SH-SY5Y (cell line): Measurements from ENCODE around the gene EFCAB6.

Experiments
- GATA2 ChIP-seq: IDR thresholded peaks from 2 replicates; pipeline ENCODE4 v1.6.1; 2011; ENCODE audit warnings: mild to moderate bottlenecking, low read depth, low read length
- GATA3 ChIP-seq: IDR thresholded peaks from 2 replicates; pipeline ENCODE4 v1.6.1; 2011; ENCODE audit warnings: low read depth, mild to moderate bottlenecking, low read length, moderate library complexity

Gene EFCAB6

DNA sequence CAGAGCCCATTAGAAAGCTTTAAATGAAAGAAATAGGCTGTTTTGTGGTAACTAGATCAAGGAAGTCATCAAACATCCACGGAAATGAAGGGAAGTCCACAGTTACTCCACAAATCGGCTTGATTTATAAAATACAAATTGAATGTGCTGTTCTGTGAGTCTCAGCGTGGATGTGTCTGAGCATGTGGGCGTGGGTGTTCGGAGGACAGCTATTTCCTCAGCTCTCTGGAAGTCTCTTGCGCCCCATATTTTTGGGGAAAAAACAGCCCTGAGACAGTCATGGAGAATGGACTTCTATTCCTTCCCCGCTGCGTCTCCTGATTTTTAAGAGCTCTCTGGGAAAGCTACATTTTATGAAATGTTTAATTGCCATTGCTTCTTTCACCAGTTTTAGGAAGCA is 144.4 kb downstream of the EFCAB6 start:
- TF ChIP-seq GATA2 (no peak), GATA3 (no peak)

DNA sequence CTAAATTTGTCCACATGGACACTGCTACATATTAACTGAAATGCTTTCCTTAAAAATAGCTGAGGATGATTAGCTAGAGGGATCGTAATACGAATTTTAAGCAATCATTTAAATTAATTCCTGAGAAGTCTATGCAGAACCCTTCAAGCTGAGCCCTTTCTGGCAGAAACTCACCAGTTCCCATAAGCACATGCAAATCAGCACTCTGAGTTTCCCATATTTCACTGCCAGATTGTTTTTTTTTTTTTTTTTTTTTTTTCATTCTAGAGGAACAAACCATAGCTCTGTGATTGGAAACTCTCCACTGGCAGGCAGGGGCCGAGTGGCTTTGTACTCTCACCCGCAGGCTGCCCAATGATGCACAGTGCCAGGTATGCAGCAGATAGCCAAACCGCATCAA is 145.6 kb downstream of the EFCAB6 start:
- TF ChIP-seq GATA3 (no peak), GATA2 (no peak)

DNA sequence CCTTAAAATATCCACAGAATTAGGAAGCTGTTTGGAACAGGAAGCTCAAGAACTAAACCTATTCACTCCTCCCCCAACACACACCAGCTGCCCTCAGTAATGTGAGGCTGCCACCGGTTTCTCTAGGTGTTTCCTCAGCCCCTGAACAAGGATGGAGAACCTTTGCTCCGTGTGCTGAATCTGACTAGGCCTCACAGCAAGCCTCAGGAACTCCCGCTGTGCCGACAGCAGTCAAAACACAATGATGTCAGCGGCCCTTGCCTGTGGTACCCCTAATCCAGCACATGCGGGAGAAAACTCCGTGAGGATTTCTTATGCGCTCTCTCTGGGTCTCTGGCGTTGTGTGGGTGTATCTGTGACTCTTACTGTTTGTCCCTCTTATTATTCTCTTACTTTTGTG is 153.3 kb downstream of the EFCAB6 start:
- TF ChIP-seq GATA3: no peak

DNA sequence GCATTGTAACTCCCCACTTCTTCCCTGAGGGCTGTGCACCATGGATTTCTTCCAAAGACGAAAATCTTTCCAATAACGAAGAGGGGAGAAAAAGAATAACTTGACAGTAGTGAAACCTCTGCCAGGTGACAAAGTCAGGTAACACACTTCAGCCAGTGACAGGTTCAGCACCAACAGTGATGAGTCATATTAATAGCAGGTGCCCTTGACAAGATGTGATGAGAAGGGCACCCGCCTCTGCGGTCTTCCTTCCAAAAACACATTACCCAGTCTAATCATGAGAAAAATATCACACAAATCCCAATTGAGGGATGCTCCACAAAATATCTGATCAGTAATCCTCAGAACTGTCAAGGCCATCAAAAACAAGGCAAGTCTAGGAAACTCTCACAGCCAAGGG is 157.8 kb downstream of the EFCAB6 start:
- TF ChIP-seq GATA2 (no peak), GATA3 (no peak)

DNA sequence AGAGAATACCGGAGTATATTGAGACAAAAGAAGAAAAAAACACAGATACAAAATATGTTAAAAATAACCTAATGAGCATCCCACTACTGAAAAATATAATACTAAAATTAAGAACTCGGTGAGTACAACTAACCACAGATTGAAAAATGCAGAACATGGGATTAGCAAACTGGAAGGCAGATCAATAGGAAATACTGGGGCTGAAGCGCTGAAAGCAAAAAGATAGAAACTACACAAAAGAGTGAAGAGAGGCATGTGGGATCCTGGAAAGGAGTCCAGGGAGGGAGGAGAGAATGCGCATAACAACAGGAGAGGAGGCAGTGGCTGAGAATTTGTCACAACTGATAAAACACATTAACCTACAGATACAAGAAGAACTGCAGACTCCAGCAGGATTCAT is 159.3 kb downstream of the EFCAB6 start:
- TF ChIP-seq GATA3: no peak
- TF ChIP-seq GATA2: no peak

DNA sequence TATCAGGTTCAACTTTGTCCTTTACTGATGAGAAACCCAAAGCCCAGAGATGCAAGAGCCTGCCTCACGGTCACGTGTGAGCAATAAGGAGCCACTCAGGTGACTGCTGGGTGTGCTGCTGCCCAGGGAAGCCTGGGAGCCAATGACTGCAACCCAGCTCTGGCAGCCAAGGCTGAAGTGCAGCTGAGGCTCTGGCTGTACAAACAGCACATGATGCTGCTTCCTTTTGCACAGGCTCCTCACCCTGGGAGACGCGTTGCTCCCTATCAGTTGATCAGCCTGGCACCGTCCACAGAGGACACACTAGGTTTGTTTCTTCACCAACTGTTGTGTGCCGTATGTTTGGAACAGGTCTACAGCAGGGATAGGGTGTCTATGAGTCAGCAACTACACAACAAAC is 168.7 kb downstream of the EFCAB6 start:
- TF ChIP-seq GATA2: no peak
- TF ChIP-seq GATA3: no peak

DNA sequence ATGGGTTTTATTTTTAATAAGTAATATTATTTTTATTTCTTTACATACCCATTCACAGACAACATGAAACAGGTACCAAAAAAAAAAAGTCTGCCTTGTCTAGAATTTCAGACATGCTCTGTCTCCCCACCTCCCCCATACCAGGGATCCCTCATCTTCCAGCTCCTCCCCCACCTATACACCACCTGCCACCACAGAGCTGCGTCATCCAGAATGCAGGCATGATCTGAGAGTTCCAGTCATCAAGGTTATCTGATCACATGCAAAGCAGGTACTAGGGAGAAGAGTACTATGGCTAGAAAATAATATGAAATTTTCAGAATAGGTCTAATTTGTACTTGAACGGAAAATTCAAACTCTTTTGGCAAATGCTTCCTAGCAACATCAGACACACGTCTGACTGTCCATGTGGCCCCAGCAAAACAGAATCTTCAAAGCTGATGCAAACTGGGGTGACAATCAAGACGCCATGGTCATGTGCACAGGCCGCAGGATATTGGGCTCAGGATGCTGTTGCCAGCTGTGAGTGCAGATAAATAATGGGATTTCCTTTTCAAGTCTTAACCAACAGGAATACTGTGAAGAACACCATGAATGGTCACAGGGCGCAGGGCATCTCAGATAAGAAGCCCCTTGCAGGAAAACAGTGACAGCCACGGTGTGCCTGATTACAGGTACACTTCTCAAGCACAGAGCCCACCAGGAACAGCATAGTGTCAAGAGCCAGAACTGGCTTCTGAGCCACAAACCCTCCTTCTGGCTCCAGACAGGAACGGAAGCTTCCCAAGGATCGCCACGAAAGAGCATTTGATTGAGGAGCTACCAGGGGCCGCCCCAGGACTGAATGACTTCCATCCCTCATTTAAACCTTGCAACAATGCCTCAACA is 169.5 kb downstream of the EFCAB6 start:
- TF ChIP-seq GATA3 (no peak), GATA2 (no peak)

DNA sequence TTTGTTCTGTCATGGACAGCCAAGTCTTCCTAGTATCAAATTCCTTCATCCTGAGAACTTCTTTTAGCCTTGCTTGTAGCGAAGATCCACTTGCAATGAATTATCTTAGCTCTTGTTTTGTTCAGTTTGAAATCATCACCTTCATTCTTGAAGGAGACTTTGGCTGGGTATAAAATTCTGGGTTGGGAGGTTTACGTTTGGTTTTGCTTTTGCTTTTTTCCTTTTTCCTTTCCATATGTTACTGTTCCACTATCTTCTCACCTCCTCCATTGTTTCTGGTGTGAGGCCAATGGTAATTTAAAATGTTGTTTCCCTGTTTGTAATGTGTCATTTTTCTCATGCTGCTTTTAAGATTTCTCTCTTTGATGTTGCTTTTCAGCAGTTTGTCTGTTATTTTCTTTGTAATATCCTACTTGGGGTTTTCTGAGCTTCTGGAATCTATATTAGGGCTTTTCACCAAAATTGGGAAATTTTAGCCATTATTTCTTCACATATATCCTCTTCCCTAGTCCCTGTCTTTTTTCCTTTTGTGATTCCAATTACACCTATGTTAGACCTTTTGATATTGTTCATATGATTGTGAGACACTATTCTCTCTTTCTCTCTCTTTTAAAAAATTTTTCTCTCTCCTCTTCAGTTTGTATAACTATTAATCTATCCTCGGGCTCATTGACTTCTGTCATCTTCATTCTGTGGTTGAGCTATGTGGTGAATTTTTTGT is 172.7 kb downstream of the EFCAB6 start:
- TF ChIP-seq GATA2: no peak
- no peak for TF ChIP-seq GATA3

DNA sequence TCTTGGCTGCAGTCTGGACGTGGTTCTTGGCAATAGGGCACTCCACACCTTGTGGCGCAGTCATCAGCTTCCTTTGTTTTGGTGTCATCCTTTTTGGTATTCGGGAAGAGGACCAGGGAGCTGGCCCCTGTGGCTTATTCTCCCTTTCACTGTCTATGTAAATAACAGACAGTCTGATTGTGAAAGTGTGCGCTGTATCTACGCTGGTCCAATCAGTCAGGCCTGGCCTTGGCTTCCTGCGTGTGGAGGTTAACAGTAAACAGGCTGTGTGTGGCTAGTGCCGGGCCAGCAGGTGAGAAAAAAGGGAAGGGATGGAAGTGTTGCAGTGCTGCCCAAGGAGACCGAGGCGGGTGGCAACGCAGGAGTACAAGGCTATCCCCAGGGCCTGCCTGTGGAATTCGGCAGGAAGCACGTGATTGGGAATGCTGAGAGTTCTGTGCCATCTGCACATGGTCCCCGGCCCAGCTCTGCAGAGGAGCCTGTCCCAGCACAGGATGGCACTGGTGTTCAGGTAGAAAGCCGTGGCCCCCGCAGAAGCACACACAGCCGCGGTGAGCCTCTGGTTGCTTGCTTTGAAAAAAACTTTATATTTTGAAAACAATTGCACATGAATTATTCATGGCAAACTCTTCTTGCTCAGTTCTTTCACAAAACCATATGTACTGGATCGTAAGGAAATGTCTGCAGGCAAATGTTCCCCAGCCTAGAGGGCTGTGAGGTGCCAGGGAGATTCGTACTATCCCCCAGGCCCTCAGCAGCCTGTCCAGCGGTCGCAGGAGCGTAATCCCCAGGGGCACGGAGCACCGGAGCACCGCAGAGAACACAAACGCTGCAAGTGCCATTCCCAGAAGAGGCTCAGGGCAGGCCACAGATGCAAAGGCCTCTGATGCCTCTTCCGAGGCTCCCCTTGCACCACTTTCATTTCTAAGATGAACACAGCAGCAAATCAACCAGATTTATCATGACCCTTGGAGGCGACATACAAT is 174.5 kb downstream of the EFCAB6 start:
- TF ChIP-seq GATA2 (no peak), GATA3 (no peak)

DNA sequence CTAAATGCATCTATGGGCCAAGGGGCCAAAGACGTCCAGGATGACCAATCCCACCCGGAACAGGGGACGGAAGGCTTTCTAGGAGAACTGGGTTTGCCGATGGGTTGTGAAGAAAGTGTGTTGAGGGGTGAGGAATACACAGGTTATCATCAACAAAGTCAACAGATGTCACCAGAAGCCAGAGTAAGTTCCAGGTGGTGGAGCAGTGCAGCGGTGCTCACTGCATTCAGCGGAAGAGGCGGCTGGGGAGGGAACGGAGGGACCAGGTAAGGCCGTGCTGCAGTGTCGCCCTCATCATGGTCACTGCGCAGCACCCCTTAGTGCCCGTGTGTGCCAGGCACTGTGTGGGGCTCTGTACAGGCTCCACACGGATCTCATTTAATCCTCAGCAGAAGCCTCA is 176.0 kb downstream of the EFCAB6 start:
- TF ChIP-seq GATA2 (no peak), GATA3 (no peak)

DNA sequence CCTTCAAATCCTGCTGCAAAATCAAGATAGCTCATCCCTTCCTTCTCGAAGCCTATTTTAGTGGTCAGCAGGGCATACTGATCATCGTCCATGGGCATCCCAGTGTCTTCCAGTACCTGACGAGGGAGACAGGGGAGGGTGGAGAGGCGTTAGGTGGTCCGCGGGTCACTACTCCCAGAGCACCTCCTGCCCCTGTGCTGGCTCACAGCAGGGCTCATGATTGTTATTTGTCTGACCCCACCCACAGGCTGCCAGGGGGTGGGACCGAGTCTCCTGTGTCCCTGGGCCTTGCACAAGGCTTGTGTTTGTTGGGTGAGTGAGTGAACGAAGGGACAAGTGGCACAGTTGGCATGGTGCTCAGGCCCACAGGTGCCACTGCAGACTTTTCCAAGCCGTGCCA is 177.0 kb downstream of the EFCAB6 start:
- TF ChIP-seq GATA3: no peak
- TF ChIP-seq GATA2: no peak

DNA sequence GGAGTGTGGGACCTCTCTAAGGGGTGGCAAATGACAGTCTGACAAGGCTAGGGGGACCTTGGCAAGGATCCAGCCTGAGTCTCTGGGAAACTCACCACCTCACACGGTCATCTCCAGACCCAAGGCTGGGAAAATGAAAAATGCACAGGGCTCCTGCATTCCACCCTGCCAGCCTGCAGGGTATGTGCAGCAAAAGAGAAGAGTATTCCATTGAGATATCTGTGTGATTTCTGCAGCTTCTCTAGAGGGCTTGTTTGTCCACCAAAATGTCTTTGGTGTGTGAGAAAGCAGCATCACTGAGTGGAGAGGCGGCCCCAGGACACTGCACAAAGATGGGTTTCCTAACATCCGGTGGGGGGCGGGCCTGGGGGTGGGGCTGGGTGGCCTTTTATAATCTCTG is 177.8 kb downstream of the EFCAB6 start:
- TF ChIP-seq GATA3 (no peak), GATA2 (no peak)

DNA sequence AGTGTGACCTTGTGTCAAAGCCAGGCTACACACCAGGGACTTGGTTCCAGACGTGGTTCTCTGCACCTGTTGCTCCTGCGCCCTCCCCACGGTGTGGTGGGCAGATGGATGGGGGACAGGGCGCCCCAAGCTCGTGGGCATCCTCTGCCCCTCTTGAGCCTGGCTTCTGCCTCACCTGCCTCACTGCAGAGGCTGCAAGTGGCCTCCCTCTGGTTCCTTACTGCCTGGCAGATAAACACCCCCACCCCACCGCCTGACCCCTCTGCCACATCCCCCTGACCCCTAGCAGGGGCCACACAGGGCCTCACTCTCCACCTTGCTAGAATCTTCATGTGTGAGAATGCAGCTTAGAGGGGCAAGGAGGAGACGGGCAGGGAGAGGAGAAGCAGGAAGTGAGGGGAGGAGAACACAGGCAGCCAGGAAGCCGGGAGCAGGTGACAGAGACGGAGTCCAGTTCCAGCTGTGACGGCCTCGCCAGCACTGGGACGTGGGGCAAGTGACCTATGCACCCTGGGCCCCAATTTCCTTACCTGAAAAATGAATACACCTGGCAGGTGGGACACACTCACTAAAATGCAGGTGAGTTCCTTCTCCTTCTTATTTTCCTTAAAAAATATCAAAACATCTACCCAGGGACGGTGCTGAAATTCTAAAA is 178.3 kb downstream of the EFCAB6 start:
- TF ChIP-seq GATA3: no peak
- no peak for TF ChIP-seq GATA2
